HUES48 (cell line): ENCODE measurements around the gene TPSB2.
"Not testable (repeated sequence)": the region's sequence is repeated elsewhere in the genome, so short reads cannot be mapped to it uniquely, and the experiment has no call there.

ENCODE experiments used
- H3K27ac ChIP-seq: one replicate; pipeline ENCODE4 v1.7.0; 2013; ENCODE audit warnings: low read depth, low read length, inconsistent platforms
- H3K27me3 ChIP-seq: 2 replicates; pipeline ENCODE4 v1.6.1; 2013; ENCODE audit warnings: mild to moderate bottlenecking, low read length; ENCODE audit not compliant: control insufficient read depth, insufficient read depth
- H3K36me3 ChIP-seq: 2 replicates; pipeline ENCODE4 v1.6.1; 2013; ENCODE audit warnings: low read length; ENCODE audit not compliant: control insufficient read depth, insufficient read depth
- H3K4me1 ChIP-seq: 2 replicates; pipeline ENCODE4 v1.6.1; 2013; ENCODE audit warnings: mild to moderate bottlenecking, low read length; ENCODE audit not compliant: control insufficient read depth, insufficient read depth
- H3K4me3 ChIP-seq: 2 replicates; pipeline ENCODE4 v1.5.1; 2013; ENCODE audit warnings: mild to moderate bottlenecking, low read depth, low read length
- H3K9ac ChIP-seq: 2 replicates; pipeline ENCODE4 v1.6.1; 2013; ENCODE audit warnings: mild to moderate bottlenecking, low read depth, low read length, moderate library complexity
- H3K9me3 ChIP-seq: 2 replicates; pipeline ENCODE4 v1.6.1; 2013; ENCODE audit warnings: low read length; ENCODE audit not compliant: control insufficient read depth, insufficient read depth

Gene TPSB2

GRCh38 chr16:1230084-1230470 is at the start of gene TPSB2:
Gene TPSB2 (minus strand): TSS chr16:1230184. CDS start chr16:1229951, 233 bp downstream.
- not testable (repeated sequence) for H3K27me3 ChIP-seq, H3K4me1 ChIP-seq, H3K36me3 ChIP-seq, H3K4me3 ChIP-seq, H3K27ac ChIP-seq, H3K9me3 ChIP-seq, H3K9ac ChIP-seq

GRCh38 chr16:1279081-1279944 is 49.3 kb upstream of the TPSB2 start:
- H3K27me3 ChIP-seq, result no peaks in the 10 kb centered on the region
- no peaks in the 10 kb centered on the region for H3K36me3 ChIP-seq
- H3K4me3 ChIP-seq, result no peak overlapping the region
- no peaks in the 10 kb centered on the region for H3K9me3 ChIP-seq
- H3K4me1 ChIP-seq, result peaks cover 18% of the 10 kb centered on the region; the same call in 1 of the 2 replicates
- no peak overlapping the region for H3K27ac ChIP-seq
- H3K9ac ChIP-seq, result no peak overlapping the region

- H3K9ac ChIP-seq, result no peak overlapping the region
- H3K27me3 ChIP-seq, result no peaks in the 10 kb centered on the region
- no peak overlapping the region for H3K4me3 ChIP-seq
- H3K4me1 ChIP-seq, result peaks cover 15% of the 10 kb centered on the region; the same call in 1 of the 2 replicates
- H3K9me3 ChIP-seq, result no peaks in the 10 kb centered on the region
- no peak overlapping the region for H3K27ac ChIP-seq
- no peaks in the 10 kb centered on the region for H3K36me3 ChIP-seq
Measured at GRCh38 chr16:1278477-1278876, 48.5 kb upstream of the TPSB2 start.

- H3K4me3 ChIP-seq, result no peak overlapping the region
- H3K4me1 ChIP-seq, result peaks cover 11% of the 10 kb centered on the region; the same call in 1 of the 2 replicates
- H3K27me3 ChIP-seq, result no peaks in the 10 kb centered on the region
- H3K9ac ChIP-seq, result no peak overlapping the region
- no peaks in the 10 kb centered on the region for H3K9me3 ChIP-seq
- H3K36me3 ChIP-seq, result no peaks in the 10 kb centered on the region
- H3K27ac ChIP-seq, result no peak overlapping the region
Measured at GRCh38 chr16:1277617-1278282, 47.8 kb upstream of the TPSB2 start.

GRCh38 chr16:1277151-1277598 is 47.2 kb upstream of the TPSB2 start:
- Histone ChIP-seq H3K36me3 (no peaks in the 10 kb centered on the region), H3K27ac (no peak overlapping the region), H3K27me3 (no peaks in the 10 kb centered on the region), H3K9ac (no peak overlapping the region), H3K9me3 (no peaks in the 10 kb centered on the region), H3K4me1 (peaks cover 11% of the 10 kb centered on the region; the same call in 1 of the 2 replicates), H3K4me3 (no peak overlapping the region)

GRCh38 chr16:1276580-1276878 is 46.5 kb upstream of the TPSB2 start:
- Histone ChIP-seq H3K9ac (no peak overlapping the region), H3K4me3 (no peak overlapping the region), H3K9me3 (no peaks in the 10 kb centered on the region), H3K27ac (no peak overlapping the region), H3K4me1 (peaks cover 11% of the 10 kb centered on the region; the same call in 1 of the 2 replicates), H3K27me3 (no peaks in the 10 kb centered on the region), H3K36me3 (no peaks in the 10 kb centered on the region)

GRCh38 chr16:1275791-1276579 is 46.0 kb upstream of the TPSB2 start:
- H3K9ac ChIP-seq, result no peak overlapping the region
- peaks cover 11% of the 10 kb centered on the region; the same call in 1 of the 2 replicates for H3K4me1 ChIP-seq
- H3K27me3 ChIP-seq, result no peaks in the 10 kb centered on the region
- H3K36me3 ChIP-seq, result no peaks in the 10 kb centered on the region
- no peaks in the 10 kb centered on the region for H3K9me3 ChIP-seq
- H3K27ac ChIP-seq, result no peak overlapping the region
- H3K4me3 ChIP-seq, result no peak overlapping the region

GRCh38 chr16:1274767-1275166 is 44.8 kb upstream of the TPSB2 start:
- Histone ChIP-seq H3K9me3 (no peaks in the 10 kb centered on the region), H3K4me1 (peaks cover 11% of the 10 kb centered on the region; the same call in 1 of the 2 replicates), H3K27ac (no peak overlapping the region), H3K27me3 (no peaks in the 10 kb centered on the region), H3K36me3 (no peaks in the 10 kb centered on the region), H3K4me3 (no peak overlapping the region), H3K9ac (no peak overlapping the region)

GRCh38 chr16:1273816-1274215 is 43.8 kb upstream of the TPSB2 start:
- Histone ChIP-seq H3K4me1 (peaks cover 9% of the 10 kb centered on the region; the same call in 1 of the 2 replicates), H3K9me3 (no peaks in the 10 kb centered on the region), H3K4me3 (no peak overlapping the region), H3K27me3 (no peaks in the 10 kb centered on the region), H3K36me3 (no peaks in the 10 kb centered on the region), H3K27ac (no peak overlapping the region), H3K9ac (no peak overlapping the region)

GRCh38 chr16:1272453-1273198 is 42.6 kb upstream of the TPSB2 start:
- no peaks in the 10 kb centered on the region for H3K9me3 ChIP-seq
- no peak overlapping the region for H3K4me3 ChIP-seq
- H3K27me3 ChIP-seq, result no peaks in the 10 kb centered on the region
- H3K27ac ChIP-seq, result no peak overlapping the region
- H3K36me3 ChIP-seq, result no peaks in the 10 kb centered on the region
- no peak overlapping the region for H3K9ac ChIP-seq
- H3K4me1 ChIP-seq, result 0 out of 2 replicates have a peak, but pooled peaks cover under 1% of the 10 kb centered on the region
